Measurements from ENCODE around the gene ZNF316. TPM values are rescaled to one million over a fixed set of nuclear protein-coding genes. Genes with fewer than 3 reads are reported as not detected.

ZNF316 gene
- polyA plus RNA-seq, 1 of the 3 experiments (the other 2 are of a cell fraction) = 18.6 TPM

DNA sequence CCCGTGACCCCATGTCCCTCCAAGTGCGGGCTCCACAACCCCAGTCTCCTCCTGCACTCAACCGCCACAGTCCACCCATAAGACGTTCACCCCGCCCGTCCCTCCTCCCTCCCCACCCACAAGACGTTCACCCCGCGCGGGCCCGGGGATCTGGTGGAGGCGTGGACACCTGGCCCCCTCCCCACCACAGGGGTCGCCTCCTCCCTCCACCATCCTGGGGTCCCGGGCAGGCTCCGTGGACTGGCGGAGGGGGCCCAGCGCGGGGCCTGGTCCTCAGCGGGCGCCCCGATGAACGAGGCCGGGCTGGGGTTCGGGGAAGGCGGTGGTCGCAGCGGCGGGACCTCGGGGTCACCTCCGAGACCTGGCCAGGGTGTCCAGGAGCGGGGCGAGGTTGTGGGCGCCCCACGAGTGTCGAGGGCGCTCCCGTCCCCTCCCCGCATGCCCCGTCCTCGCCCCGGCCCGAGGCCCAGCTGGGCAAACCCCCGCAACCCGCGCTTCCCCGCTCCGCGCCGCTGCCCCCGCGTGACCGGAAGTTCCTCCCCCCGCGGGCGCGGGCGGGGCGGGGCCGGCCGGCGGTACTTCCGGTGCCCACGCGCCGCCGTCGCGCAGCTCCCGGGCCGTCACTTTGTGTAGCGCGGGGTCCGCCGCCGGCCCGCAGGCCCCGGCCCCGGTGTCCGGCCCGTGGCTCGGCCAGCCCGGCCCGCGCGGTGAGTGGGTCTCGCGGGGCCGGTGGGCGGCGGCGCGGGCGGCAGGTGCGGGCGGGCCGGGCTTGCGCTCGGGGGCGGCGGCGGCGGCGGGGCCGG, at the start of gene ZNF316 (continued):
- TF ChIP-seq EP300 (IDR thresholded peaks at IDR 0.05; ENCODE audit: borderline replicate concordance in 1 of 2, low read depth in 1 of 2, low read length in 1 of 2) (no peak), MXI1 (IDR thresholded peaks at IDR 0.05; ENCODE audit: low read depth, low read length) (no peak), NFIC (IDR thresholded peaks at IDR 0.05; ENCODE audit: borderline replicate concordance) (no peak), TEAD4 (IDR thresholded peaks at IDR 0.05; ENCODE audit: borderline replicate concordance, insufficient read depth) (no peak), TAF1 (IDR thresholded peaks at IDR 0.05; ENCODE audit: borderline replicate concordance, low read depth, low read length) (peak; percentile 75)
- TF ChIP-seq, protein P1, sequence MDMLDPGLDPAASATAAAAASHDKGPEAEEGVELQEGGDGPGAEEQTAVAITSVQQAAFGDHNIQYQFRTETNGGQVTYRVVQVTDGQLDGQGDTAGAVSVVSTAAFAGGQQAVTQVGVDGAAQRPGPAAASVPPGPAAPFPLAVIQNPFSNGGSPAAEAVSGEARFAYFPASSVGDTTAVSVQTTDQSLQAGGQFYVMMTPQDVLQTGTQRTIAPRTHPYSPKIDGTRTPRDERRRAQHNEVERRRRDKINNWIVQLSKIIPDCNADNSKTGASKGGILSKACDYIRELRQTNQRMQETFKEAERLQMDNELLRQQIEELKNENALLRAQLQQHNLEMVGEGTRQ (IDR thresholded peaks at IDR 0.05; ENCODE audit: borderline replicate concordance, low read depth, low read length) = no peak; the same call in 1 of the 2 replicates
- TF ChIP-seq, protein P2, sequence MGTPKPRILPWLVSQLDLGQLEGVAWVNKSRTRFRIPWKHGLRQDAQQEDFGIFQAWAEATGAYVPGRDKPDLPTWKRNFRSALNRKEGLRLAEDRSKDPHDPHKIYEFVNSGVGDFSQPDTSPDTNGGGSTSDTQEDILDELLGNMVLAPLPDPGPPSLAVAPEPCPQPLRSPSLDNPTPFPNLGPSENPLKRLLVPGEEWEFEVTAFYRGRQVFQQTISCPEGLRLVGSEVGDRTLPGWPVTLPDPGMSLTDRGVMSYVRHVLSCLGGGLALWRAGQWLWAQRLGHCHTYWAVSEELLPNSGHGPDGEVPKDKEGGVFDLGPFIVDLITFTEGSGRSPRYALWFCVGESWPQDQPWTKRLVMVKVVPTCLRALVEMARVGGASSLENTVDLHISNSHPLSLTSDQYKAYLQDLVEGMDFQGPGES (IDR thresholded peaks at IDR 0.05; ENCODE audit: low read depth, low read length) = no peak
- TF ChIP-seq, protein P3, sequence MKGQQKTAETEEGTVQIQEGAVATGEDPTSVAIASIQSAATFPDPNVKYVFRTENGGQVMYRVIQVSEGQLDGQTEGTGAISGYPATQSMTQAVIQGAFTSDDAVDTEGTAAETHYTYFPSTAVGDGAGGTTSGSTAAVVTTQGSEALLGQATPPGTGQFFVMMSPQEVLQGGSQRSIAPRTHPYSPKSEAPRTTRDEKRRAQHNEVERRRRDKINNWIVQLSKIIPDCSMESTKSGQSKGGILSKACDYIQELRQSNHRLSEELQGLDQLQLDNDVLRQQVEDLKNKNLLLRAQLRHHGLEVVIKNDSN (IDR thresholded peaks at IDR 0.05; ENCODE audit: borderline replicate concordance, low read depth) = peak; percentile 91

DNA sequence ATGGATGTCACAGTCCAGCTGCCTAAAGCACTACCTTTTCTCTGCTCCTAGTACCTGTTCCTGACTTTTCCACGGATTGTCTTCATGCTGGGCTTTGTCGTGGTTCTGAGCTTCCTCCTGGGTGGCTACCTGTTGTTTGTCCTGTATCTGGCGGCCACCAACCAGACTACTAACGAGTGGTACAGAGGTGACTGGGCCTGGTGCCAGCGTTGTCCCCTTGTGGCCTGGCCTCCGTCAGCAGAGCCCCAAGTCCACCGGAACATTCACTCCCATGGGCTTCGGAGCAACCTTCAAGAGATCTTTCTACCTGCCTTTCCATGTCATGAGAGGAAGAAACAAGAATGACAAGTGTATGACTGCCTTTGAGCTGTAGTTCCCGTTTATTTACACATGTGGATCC, 48.6 kb upstream of the ZNF316 start:
- Histone ChIP-seq H3K4me1 (ENCODE audit: control insufficient read depth in 1 of 2, insufficient read depth in 2 of 2, low read depth in 1 of 2, low read length in 1 of 2) (peaks cover 2 to 7% of the 10 kb centered on the region in 2 experiments; a peak in 1 of 4 replicates), H3K9me2 (no peaks in the 10 kb centered on the region), H3K27ac (ENCODE audit: low read depth in 2 of 2, low read length in 1 of 2) (no peak overlapping the region), H3K79me2 (ENCODE audit: insufficient read depth) (peaks cover 30% of the 10 kb centered on the region), H3K9me3 (no peaks in the 10 kb centered on the region), H3K36me3 (replicated peaks in 1 of 2; ENCODE audit: control insufficient read depth in 1 of 2, insufficient read depth in 2 of 2, low read length in 1 of 2) (peaks cover 22 to 57% of the 10 kb centered on the region in 2 experiments), H3K27me3 (ENCODE audit: insufficient read depth) (no peaks in the 10 kb centered on the region), H2AFZ (ENCODE audit: low read depth) (no peak overlapping the region), H4K20me1 (ENCODE audit: insufficient read depth) (no peaks in the 10 kb centered on the region), H3K4me3 (ENCODE audit: low read depth in 2 of 2, low read length in 1 of 2) (no peak overlapping the region), H3K4me2 (no peak overlapping the region), H3F3A (replicated peaks; ENCODE audit: insufficient read depth) (peaks cover 12% of the 10 kb centered on the region), H3K9ac (no peak overlapping the region)
- POLR2A ChIA-PET = interaction anchor here (2.9 kb wide), 1 partner anchor 11 kb away, joined by 16 read pairs; the partner anchor contains the start of gene ZDHHC4
- CTCF ChIA-PET = interaction anchor here (1.9 to 4.2 kb wide), 4 partner anchors 7 to 73 kb away, joined by 6 to 65 read pairs (median 23); partner anchors contain the start of gene ZDHHC4
- TF ChIP-seq, protein P4, sequence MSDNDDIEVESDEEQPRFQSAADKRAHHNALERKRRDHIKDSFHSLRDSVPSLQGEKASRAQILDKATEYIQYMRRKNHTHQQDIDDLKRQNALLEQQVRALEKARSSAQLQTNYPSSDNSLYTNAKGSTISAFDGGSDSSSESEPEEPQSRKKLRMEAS (IDR thresholded peaks at IDR 0.05; ENCODE audit: low read depth) = no peak
- TF ChIP-seq RCOR1 (IDR thresholded peaks at IDR 0.05; ENCODE audit: low read length) = no peak
- no peak for TF ChIP-seq FOXJ3 (CRISPR knock-in tag; IDR thresholded peaks at IDR 0.05)
- TF ChIP-seq NFIC (IDR thresholded peaks at IDR 0.05; ENCODE audit: borderline replicate concordance) = no peak
- TF ChIP-seq FOSL2 (IDR thresholded peaks at IDR 0.05; ENCODE audit: borderline replicate concordance, low read depth) = no peak
- no peak for TF ChIP-seq EP300 (IDR thresholded peaks at IDR 0.05; ENCODE audit: borderline replicate concordance in 1 of 2, low read depth in 1 of 2, low read length in 1 of 2)
- TF ChIP-seq, protein P5, sequence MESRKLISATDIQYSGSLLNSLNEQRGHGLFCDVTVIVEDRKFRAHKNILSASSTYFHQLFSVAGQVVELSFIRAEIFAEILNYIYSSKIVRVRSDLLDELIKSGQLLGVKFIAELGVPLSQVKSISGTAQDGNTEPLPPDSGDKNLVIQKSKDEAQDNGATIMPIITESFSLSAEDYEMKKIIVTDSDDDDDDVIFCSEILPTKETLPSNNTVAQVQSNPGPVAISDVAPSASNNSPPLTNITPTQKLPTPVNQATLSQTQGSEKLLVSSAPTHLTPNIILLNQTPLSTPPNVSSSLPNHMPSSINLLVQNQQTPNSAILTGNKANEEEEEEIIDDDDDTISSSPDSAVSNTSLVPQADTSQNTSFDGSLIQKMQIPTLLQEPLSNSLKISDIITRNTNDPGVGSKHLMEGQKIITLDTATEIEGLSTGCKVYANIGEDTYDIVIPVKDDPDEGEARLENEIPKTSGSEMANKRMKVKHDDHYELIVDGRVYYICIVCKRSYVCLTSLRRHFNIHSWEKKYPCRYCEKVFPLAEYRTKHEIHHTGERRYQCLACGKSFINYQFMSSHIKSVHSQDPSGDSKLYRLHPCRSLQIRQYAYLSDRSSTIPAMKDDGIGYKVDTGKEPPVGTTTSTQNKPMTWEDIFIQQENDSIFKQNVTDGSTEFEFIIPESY (IDR thresholded peaks at IDR 0.05; ENCODE audit: borderline replicate concordance, low read depth) = no peak
- TF ChIP-seq, protein P6, sequence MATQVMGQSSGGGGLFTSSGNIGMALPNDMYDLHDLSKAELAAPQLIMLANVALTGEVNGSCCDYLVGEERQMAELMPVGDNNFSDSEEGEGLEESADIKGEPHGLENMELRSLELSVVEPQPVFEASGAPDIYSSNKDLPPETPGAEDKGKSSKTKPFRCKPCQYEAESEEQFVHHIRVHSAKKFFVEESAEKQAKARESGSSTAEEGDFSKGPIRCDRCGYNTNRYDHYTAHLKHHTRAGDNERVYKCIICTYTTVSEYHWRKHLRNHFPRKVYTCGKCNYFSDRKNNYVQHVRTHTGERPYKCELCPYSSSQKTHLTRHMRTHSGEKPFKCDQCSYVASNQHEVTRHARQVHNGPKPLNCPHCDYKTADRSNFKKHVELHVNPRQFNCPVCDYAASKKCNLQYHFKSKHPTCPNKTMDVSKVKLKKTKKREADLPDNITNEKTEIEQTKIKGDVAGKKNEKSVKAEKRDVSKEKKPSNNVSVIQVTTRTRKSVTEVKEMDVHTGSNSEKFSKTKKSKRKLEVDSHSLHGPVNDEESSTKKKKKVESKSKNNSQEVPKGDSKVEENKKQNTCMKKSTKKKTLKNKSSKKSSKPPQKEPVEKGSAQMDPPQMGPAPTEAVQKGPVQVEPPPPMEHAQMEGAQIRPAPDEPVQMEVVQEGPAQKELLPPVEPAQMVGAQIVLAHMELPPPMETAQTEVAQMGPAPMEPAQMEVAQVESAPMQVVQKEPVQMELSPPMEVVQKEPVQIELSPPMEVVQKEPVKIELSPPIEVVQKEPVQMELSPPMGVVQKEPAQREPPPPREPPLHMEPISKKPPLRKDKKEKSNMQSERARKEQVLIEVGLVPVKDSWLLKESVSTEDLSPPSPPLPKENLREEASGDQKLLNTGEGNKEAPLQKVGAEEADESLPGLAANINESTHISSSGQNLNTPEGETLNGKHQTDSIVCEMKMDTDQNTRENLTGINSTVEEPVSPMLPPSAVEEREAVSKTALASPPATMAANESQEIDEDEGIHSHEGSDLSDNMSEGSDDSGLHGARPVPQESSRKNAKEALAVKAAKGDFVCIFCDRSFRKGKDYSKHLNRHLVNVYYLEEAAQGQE (IDR thresholded peaks at IDR 0.05; ENCODE audit: low read depth, low read length) = no peak
- no peak for TF ChIP-seq GABPA (IDR thresholded peaks at IDR 0.05; ENCODE audit: low read depth)
- TF ChIP-seq, protein P1 (IDR thresholded peaks at IDR 0.05; ENCODE audit: borderline replicate concordance, low read depth, low read length) = no peak
- TF ChIP-seq, protein P3 (IDR thresholded peaks at IDR 0.05; ENCODE audit: borderline replicate concordance, low read depth) = no peak
- no peak for TF ChIP-seq MEF2A (IDR thresholded peaks at IDR 0.05; ENCODE audit: borderline replicate concordance, low read depth)
- no peak for DNase-seq
- WGBS (ENCODE audit: low lambda C conversion rate) = 87% methylated on average over 9 of the region's 9 CpGs
